ENCODE results near the gene GNG7.
A peak's percentile ranks its signal among the peaks of the same experiment; 100 is the strongest.
"Not testable (repeated sequence)": the region's sequence is repeated elsewhere in the genome, so short reads cannot be mapped to it uniquely, and the experiment has no call there.

GNG7 gene

GRCh38 chr19:2711172-2711874 lies 8.8 kb upstream of the GNG7 start:
- no peak for DNase-seq

GRCh38 chr19:2706251-2706650 lies 3.8 kb upstream of the GNG7 start:
- no peak for DNase-seq

GRCh38 chr19:2703691-2704216 lies 1.3 kb upstream of the GNG7 start:
- DNase-seq: no peak

- DNase-seq: no peak
Observed at GRCh38 chr19:2703077-2703437, 563 bp upstream of the GNG7 start.

- DNase-seq: no peak
Observed at GRCh38 chr19:2701361-2702169, 929 bp downstream of the GNG7 start.

- no peak for DNase-seq
Observed at GRCh38 chr19:2700660-2701360, 1.7 kb downstream of the GNG7 start.

- no peak for DNase-seq
Observed at GRCh38 chr19:2699413-2700140, 2.9 kb downstream of the GNG7 start.

GRCh38 chr19:2694196-2694595 lies 8.3 kb downstream of the GNG7 start:
- DNase-seq: no peak

GRCh38 chr19:2693492-2694160 lies 8.9 kb downstream of the GNG7 start:
- DNase-seq: no peak

GRCh38 chr19:2691951-2692350 lies 10.5 kb downstream of the GNG7 start:
- DNase-seq: no peak

- no peak for DNase-seq
Observed at GRCh38 chr19:2690856-2691255, 11.6 kb downstream of the GNG7 start.

- no peak for DNase-seq
Observed at GRCh38 chr19:2686360-2686759, 16.1 kb downstream of the GNG7 start.

GRCh38 chr19:2685204-2685704 lies 17.2 kb downstream of the GNG7 start:
- DNase-seq: no peak

GRCh38 chr19:2683430-2684003 lies 19.0 kb downstream of the GNG7 start:
- DNase-seq: no peak

GRCh38 chr19:2680808-2681207 lies 21.7 kb downstream of the GNG7 start:
- peak; percentile 76 for DNase-seq

- DNase-seq: no peak
Observed at GRCh38 chr19:2679439-2679838, 23.1 kb downstream of the GNG7 start.

- DNase-seq: not testable (repeated sequence)
Observed at GRCh38 chr19:2678948-2679347, 23.5 kb downstream of the GNG7 start.

- peak; percentile 78 for DNase-seq
Observed at GRCh38 chr19:2678044-2678671, 24.3 kb downstream of the GNG7 start.

GRCh38 chr19:2676823-2677222 lies 25.7 kb downstream of the GNG7 start:
- no peak for DNase-seq

- no peak for DNase-seq
Observed at GRCh38 chr19:2675892-2676291, 26.6 kb downstream of the GNG7 start.

GRCh38 chr19:2670217-2670616 lies 32.3 kb downstream of the GNG7 start:
- no peak for DNase-seq

Measured in CD4-positive, alpha-beta T cell treated with Interleukin-15 for 1 hour (primary cell).